HCT116 (cell line): ENCODE data around the gene MGAM2. TPM values are rescaled to one million over a fixed set of nuclear protein-coding genes. Genes with fewer than 3 reads are reported as not detected.

Experiments
- ATAC-seq: fragments of 200-7000 bp; cut with Tn5 transposase; 2 replicates; pipeline ENCODE4 v1.9.1; 2020; ENCODE audit warnings: mild to moderate bottlenecking, moderate library complexity
- BruUV-seq: library from RNA; stranded (reverse); fragments of 400-500 nt; replicated peaks from 2 replicates; lab custom pipeline; 2021; lab: Mats Ljungman, UMichigan
- CTCF ChIA-PET: fragments of 300-600 bp; sonication (Branson Sonifier 250); formaldehyde crosslinking; loops from one replicate; lab custom pipeline; 2021; ENCODE audit warnings: antibody characterized with exemption; lab: Charles Lee
- POLR2A ChIA-PET: fragments of 300-600, 350-600 bp; sonication (Branson Sonifier 250); formaldehyde crosslinking; loops from one replicate; lab custom pipeline; 2021; ENCODE audit warnings: antibody characterized with exemption; lab: Charles Lee
- RAD21 ChIA-PET, 2 experiments: fragments of 300-600 bp; sonication (Branson Sonifier 250); formaldehyde crosslinking; loops; one replicate each; lab custom pipeline; 2023; ENCODE audit warnings: low total read pairs in 2 of 2; ENCODE audit not compliant: uncharacterized antibody in 2 of 2, unreplicated experiment in 2 of 2, low non-redundant PET in 1 of 2; lab: Charles Lee
- DNase-seq: peaks from one replicate; pipeline ENCODE4 v3.0.0-alpha.2; 2010; ENCODE audit warnings: low read depth, low spot score
- H2AFZ ChIP-seq: fragments of 200-600 bp; shearing (Covaris generic), sonication (generic); 2 replicates; pipeline ENCODE4 v1.6.1; 2017; ENCODE audit warnings: low read depth, mixed run types, mixed read lengths, antibody characterized with exemption, low read length; ENCODE audit not compliant: poor library complexity, severe bottlenecking
- H3K27ac ChIP-seq: 2 replicates; pipeline ENCODE4 v1.5.1; 2012; ENCODE audit warnings: low read depth, low read length
- H3K27me3 ChIP-seq: fragments of 200-600 bp; sonication (generic); 2 replicates; pipeline ENCODE4 v1.6.1; 2016; ENCODE audit warnings: mixed run types, low read length, mixed read lengths; ENCODE audit not compliant: insufficient read depth
- H3K36me3 ChIP-seq, 2 experiments: fragments of 200-500 bp in 1 of 2; fragments of 200-600 bp in 1 of 2; sonication (Bioruptor generic) in 1 of 2; sonication (generic) in 1 of 2; 2 replicates each; pipeline versions ENCODE4 v1.5.1 to v1.6.1; 2014 to 2016; ENCODE audit warnings: low read length in 2 of 2, inconsistent platforms in 1 of 2, mixed read lengths in 1 of 2, mixed run types in 1 of 2; ENCODE audit not compliant: insufficient read depth in 2 of 2, control insufficient read depth in 1 of 2
- H3K4me1 ChIP-seq, 2 experiments: fragments of 200-600 bp in 1 of 2; sonication (generic) in 1 of 2; 2 replicates each; pipeline versions ENCODE4 v1.5.1 to v1.6.1; 2012 to 2017; ENCODE audit warnings: low read length in 2 of 2, inconsistent platforms in 1 of 2, mild to moderate bottlenecking in 1 of 2, mixed read lengths in 1 of 2, mixed run types in 1 of 2, moderate library complexity in 1 of 2; ENCODE audit not compliant: insufficient read depth in 2 of 2, control insufficient read depth in 1 of 2
- H3K4me2 ChIP-seq: fragments of 200-600 bp; sonication (generic); 2 replicates; pipeline ENCODE4 v1.6.1; 2017; ENCODE audit warnings: mixed run types, low read length, mixed read lengths
- H3K4me3 ChIP-seq, 2 experiments: fragments of 200-600 bp in 1 of 2; sonication (generic) in 1 of 2; replicated peaks in 1 of 2; 2 replicates each; pipeline ENCODE4 v1.5.1; 2011 to 2016; ENCODE audit warnings: low read length in 2 of 2, control low read depth in 1 of 2, low read depth in 1 of 2, mild to moderate bottlenecking in 1 of 2, mixed read lengths in 1 of 2, mixed run types in 1 of 2
- H3K79me2 ChIP-seq: fragments of 200-600 bp; sonication (generic); 2 replicates; pipeline ENCODE4 v1.6.1; 2017; ENCODE audit warnings: mild to moderate bottlenecking, mixed run types, low read length, moderate library complexity, mixed read lengths; ENCODE audit not compliant: insufficient read depth
- H3K9ac ChIP-seq: fragments of 200-600 bp; sonication (generic); 2 replicates; pipeline ENCODE4 v1.6.1; 2016; ENCODE audit warnings: low read length, mixed read lengths
- H3K9me2 ChIP-seq: fragments of 200-600 bp; sonication (generic), shearing (Covaris generic); 2 replicates; pipeline ENCODE4 v1.6.1; 2017; ENCODE audit warnings: mixed run types, mild to moderate bottlenecking, moderate library complexity; ENCODE audit not compliant: insufficient read depth
- H3K9me3 ChIP-seq, 2 experiments: fragments of 200-500 bp in 1 of 2; fragments of 200-600 bp in 1 of 2; sonication (Bioruptor generic) in 1 of 2; sonication (generic) in 1 of 2; 2 replicates each; pipeline ENCODE4 v1.6.1; 2014 to 2017; ENCODE audit warnings: low read length in 2 of 2, mixed read lengths in 2 of 2, inconsistent platforms in 1 of 2, low read depth in 1 of 2, mild to moderate bottlenecking in 1 of 2, mixed run types in 1 of 2, moderate library complexity in 1 of 2; ENCODE audit not compliant: control insufficient read depth in 1 of 2, insufficient read depth in 1 of 2
- H4K20me1 ChIP-seq: fragments of 200-600 bp; sonication (generic), shearing (Covaris generic); 2 replicates; pipeline ENCODE4 v1.6.1; 2017; ENCODE audit warnings: mixed run types, mild to moderate bottlenecking, moderate library complexity; ENCODE audit not compliant: insufficient read depth
- ATF3 ChIP-seq: IDR thresholded peaks from 2 replicates; pipeline ENCODE4 v1.6.1; 2012
- CBX3 ChIP-seq: IDR thresholded peaks from 2 replicates; pipeline ENCODE4 v1.6.1; 2012; ENCODE audit warnings: low read depth
- CEBPB ChIP-seq: IDR thresholded peaks from 2 replicates; pipeline ENCODE4 v1.6.1; 2012; ENCODE audit warnings: low read depth
- ELF1 ChIP-seq: IDR thresholded peaks from 2 replicates; pipeline ENCODE4 v1.6.1; 2012; ENCODE audit warnings: low read depth, borderline replicate concordance
- EZH2 ChIP-seq: fragments of 200-600 bp; sonication (generic); IDR thresholded peaks from 2 replicates; pipeline ENCODE4 v1.6.1; 2017; ENCODE audit warnings: antibody characterized with exemption, mixed run types
- FOSL1 ChIP-seq: IDR thresholded peaks from 2 replicates; pipeline ENCODE4 v1.6.1; 2012; ENCODE audit warnings: low read depth
- JUND ChIP-seq: IDR thresholded peaks from 2 replicates; pipeline ENCODE4 v1.6.1; 2012
- MAX ChIP-seq: IDR thresholded peaks from 2 replicates; pipeline ENCODE4 v1.6.1; 2012
- POLR2A ChIP-seq: IDR thresholded peaks from 2 replicates; pipeline ENCODE4 v1.7.0; 2011; ENCODE audit warnings: borderline replicate concordance; ENCODE audit not compliant: insufficient read depth, insufficient read length; ENCODE audit errors: extremely low read depth
- POLR2AphosphoS5 ChIP-seq: IDR thresholded peaks from 2 replicates; pipeline ENCODE4 v1.6.1; 2011; ENCODE audit warnings: mild to moderate bottlenecking, low read depth, low read length, moderate library complexity
- RAD21 ChIP-seq: IDR thresholded peaks from 2 replicates; pipeline ENCODE4 v1.6.1; 2012; ENCODE audit warnings: low read depth, mild to moderate bottlenecking
- SIN3A ChIP-seq: IDR thresholded peaks from 2 replicates; pipeline ENCODE4 v1.6.1; 2012; ENCODE audit warnings: low read depth
- YY1 ChIP-seq: IDR thresholded peaks from 2 replicates; pipeline ENCODE4 v1.6.1; 2011; ENCODE audit warnings: low read length, low read depth, moderate library complexity, mild to moderate bottlenecking; ENCODE audit not compliant: insufficient replicate concordance; ENCODE audit errors: extremely low read depth
- ZBTB33 ChIP-seq: IDR thresholded peaks from 2 replicates; pipeline ENCODE4 v1.6.1; 2011; ENCODE audit warnings: mild to moderate bottlenecking, low read length, moderate library complexity; ENCODE audit not compliant: insufficient replicate concordance; ENCODE audit errors: extremely low read depth
- ZNF274 ChIP-seq: fragments of 200-500 bp; sonication (Bioruptor generic); IDR thresholded peaks from 2 replicates; pipeline ENCODE4 v1.6.1; 2014; ENCODE audit warnings: mild to moderate bottlenecking, low read depth, low read length, inconsistent platforms
- intact Hi-C: fragments of 100-400 bp; cut with micrococcal nuclease; formaldehyde crosslinking; loops from 2 replicates; pipeline ENCODE4 v1.10.0; 2022
- total RNA-seq: library from RNA; stranded (reverse); gene quantifications from one replicate; pipeline ENCODE4 v1.2.1, GENCODE V29; 2021; ENCODE audit not compliant: unreplicated experiment
- TF ChIP-seq, protein P1 (sequence below): IDR thresholded peaks from 2 replicates; pipeline ENCODE4 v1.6.1; 2012; ENCODE audit warnings: low read depth

MGAM2 gene
- total RNA-seq, 1 experiment from 2014 or later = 0.05 TPM

- intact Hi-C loops = no loop called here
- RAD21 ChIA-PET = no interaction called here
Measured at GRCh38 chr7:142200206-142200605, 88.7 kb downstream of the MGAM2 start.

More at GRCh38 chr7:142200206-142200605, 88.7 kb downstream of the MGAM2 start:
- H3K4me3 ChIP-seq = no peak overlapping the region
- H3K9me2 ChIP-seq = no peaks in the 10 kb centered on the region
- H3K4me2 ChIP-seq = no peak overlapping the region
- H3K9ac ChIP-seq = no peak overlapping the region
- H2AFZ ChIP-seq = no peak overlapping the region
- ChIA-PET POLR2A (no interaction called here), CTCF (no interaction called here)
- DNase-seq (no peak), ATAC-seq (no peak)
- no peak for TF ChIP-seq CBX3
- TF ChIP-seq EZH2 = no peak
- TF ChIP-seq SIN3A = no peak
- TF ChIP-seq JUND = no peak
- TF ChIP-seq POLR2AphosphoS5 = no peak
- no peak for TF ChIP-seq ZBTB33
- TF ChIP-seq ATF3 = no peak
- no peak for TF ChIP-seq ZNF274
- no peak for TF ChIP-seq FOSL1
- TF ChIP-seq MAX = no peak
- no peak for TF ChIP-seq YY1
- no peak for TF ChIP-seq CEBPB
- no peak for TF ChIP-seq ELF1
- TF ChIP-seq, protein P1, sequence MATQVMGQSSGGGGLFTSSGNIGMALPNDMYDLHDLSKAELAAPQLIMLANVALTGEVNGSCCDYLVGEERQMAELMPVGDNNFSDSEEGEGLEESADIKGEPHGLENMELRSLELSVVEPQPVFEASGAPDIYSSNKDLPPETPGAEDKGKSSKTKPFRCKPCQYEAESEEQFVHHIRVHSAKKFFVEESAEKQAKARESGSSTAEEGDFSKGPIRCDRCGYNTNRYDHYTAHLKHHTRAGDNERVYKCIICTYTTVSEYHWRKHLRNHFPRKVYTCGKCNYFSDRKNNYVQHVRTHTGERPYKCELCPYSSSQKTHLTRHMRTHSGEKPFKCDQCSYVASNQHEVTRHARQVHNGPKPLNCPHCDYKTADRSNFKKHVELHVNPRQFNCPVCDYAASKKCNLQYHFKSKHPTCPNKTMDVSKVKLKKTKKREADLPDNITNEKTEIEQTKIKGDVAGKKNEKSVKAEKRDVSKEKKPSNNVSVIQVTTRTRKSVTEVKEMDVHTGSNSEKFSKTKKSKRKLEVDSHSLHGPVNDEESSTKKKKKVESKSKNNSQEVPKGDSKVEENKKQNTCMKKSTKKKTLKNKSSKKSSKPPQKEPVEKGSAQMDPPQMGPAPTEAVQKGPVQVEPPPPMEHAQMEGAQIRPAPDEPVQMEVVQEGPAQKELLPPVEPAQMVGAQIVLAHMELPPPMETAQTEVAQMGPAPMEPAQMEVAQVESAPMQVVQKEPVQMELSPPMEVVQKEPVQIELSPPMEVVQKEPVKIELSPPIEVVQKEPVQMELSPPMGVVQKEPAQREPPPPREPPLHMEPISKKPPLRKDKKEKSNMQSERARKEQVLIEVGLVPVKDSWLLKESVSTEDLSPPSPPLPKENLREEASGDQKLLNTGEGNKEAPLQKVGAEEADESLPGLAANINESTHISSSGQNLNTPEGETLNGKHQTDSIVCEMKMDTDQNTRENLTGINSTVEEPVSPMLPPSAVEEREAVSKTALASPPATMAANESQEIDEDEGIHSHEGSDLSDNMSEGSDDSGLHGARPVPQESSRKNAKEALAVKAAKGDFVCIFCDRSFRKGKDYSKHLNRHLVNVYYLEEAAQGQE = no peak
- TF ChIP-seq RAD21 = no peak
- TF ChIP-seq POLR2A = no peak
- no peaks in the 10 kb centered on the region for H4K20me1 ChIP-seq
- H3K27ac ChIP-seq = no peak overlapping the region
- no peaks in the 10 kb centered on the region for H3K4me1 ChIP-seq
- no peaks in the 10 kb centered on the region for H3K36me3 ChIP-seq
- no TSS peak for BruUV-seq
- no peaks in the 10 kb centered on the region for H3K79me2 ChIP-seq
- H3K9me3 ChIP-seq = no peaks in the 10 kb centered on the region
- peaks cover 5% of the 10 kb centered on the region; the same call in 1 of the 2 replicates for H3K27me3 ChIP-seq
